ENCODE results near the gene PATJ.
A peak's percentile ranks its signal among the peaks of the same experiment; 100 is the strongest.

The PATJ gene

DNA sequence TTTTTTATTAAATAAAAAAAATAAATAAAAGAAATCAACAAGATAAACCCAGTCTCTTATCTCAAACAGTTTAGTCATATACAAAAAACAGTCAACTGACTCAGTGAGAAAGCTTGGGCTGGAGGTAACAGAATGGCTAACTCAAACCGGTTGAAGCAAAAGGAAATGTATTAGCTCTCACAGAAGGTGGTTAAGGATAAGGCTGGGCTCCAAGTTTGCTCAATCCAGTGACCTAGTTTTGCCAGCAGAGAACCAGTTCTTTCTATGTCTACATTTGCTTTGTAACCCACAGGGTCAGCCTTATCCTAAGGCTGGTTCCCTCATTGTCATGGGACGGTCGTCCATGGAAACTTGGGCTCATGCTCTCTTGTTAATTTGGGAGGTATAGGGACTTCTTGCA lies 307.9 kb downstream of the PATJ start:
- 0 out of 2 replicates have a peak, but pooled peaks cover 4% of the 10 kb centered on the region for H3K36me3 ChIP-seq (ENCODE audit: insufficient read depth, low read length)
- peaks cover 14% of the 10 kb centered on the region for H3K4me1 ChIP-seq (ENCODE audit: insufficient read depth, low read length)
- no peak overlapping the region for H3K27ac ChIP-seq (ENCODE audit: low read depth, low read length)
- no peak overlapping the region for H3K4me3 ChIP-seq (ENCODE audit: low read length)
- no peaks in the 10 kb centered on the region for H3K9me3 ChIP-seq (ENCODE audit: insufficient read depth, low read depth, low read length)
- WGBS: 91% methylated on average over 1 of the region's 3 CpGs
- H3K27me3 ChIP-seq (ENCODE audit: insufficient read depth, low read length): no peaks in the 10 kb centered on the region
- no peak overlapping the region for H3K9ac ChIP-seq (ENCODE audit: low read depth, low read length)

DNA sequence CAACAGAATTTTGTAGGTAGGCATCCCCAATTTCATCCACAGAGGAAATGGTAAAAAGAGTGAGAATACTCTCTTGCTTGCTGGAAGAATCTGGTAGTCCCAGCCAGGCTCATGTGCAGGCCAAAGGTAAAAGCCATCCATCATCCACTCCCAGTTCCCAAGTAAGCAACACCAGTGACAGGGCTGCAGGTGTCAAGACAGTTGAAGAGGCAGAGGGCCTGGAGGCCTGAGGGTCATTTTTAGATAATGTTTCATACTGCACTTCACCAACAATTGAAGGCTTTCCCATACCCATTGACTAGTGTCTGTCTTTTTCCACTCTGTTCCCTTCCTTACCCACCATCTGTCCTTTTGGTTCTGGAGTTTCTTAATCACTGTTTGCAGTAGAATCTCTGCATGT lies 310.7 kb downstream of the PATJ start:
- H3K27ac ChIP-seq (ENCODE audit: low read depth, low read length): no peak overlapping the region

DNA sequence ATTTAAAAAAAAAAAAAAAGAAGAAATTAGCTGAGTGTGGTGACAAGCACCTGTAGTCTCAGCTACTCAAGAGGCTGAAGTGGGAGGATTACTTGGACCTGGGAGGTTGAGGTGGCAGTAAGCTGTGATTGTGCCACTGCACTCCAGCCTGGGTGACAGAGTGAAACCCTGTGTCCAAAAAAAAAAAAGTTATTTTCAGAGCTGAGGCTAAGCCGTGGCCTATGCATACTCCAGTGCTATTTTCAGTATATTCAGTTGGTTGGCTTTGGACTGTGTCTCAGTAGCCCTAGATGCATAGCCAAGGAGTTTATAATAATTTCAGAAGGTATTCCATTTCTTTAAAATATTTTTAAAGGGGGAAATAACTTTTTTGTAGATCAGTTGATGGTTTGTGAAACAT lies 311.9 kb downstream of the PATJ start:
- Histone ChIP-seq H3K9me3 (ENCODE audit: insufficient read depth, low read depth, low read length) (no peaks in the 10 kb centered on the region), H3K36me3 (ENCODE audit: insufficient read depth, low read length) (0 out of 2 replicates have a peak, but pooled peaks cover 4% of the 10 kb centered on the region), H3K4me3 (ENCODE audit: low read length) (no peak overlapping the region), H3K4me1 (ENCODE audit: insufficient read depth, low read length) (peaks cover 21% of the 10 kb centered on the region), H3K9ac (ENCODE audit: low read depth, low read length) (no peak overlapping the region), H3K27ac (ENCODE audit: low read depth, low read length) (no peak overlapping the region), H3K27me3 (ENCODE audit: insufficient read depth, low read length) (no peaks in the 10 kb centered on the region)
- 100% methylated on average over 1 of the region's 1 CpG for WGBS

More for the DNA sequence above, 310.7 kb downstream of the PATJ start:
- H3K4me3 ChIP-seq (ENCODE audit: low read length): no peak overlapping the region
- no peak overlapping the region for H3K9ac ChIP-seq (ENCODE audit: low read depth, low read length)
- H3K27me3 ChIP-seq (ENCODE audit: insufficient read depth, low read length): no peaks in the 10 kb centered on the region
- H3K36me3 ChIP-seq (ENCODE audit: insufficient read depth, low read length): 0 out of 2 replicates have a peak, but pooled peaks cover 4% of the 10 kb centered on the region
- H3K9me3 ChIP-seq (ENCODE audit: insufficient read depth, low read depth, low read length): no peaks in the 10 kb centered on the region
- peaks cover 11% of the 10 kb centered on the region for H3K4me1 ChIP-seq (ENCODE audit: insufficient read depth, low read length)

- Histone ChIP-seq H3K4me1 (ENCODE audit: insufficient read depth, low read length) (peaks cover 27% of the 10 kb centered on the region), H3K9ac (ENCODE audit: low read depth, low read length) (no peak overlapping the region), H3K9me3 (ENCODE audit: insufficient read depth, low read depth, low read length) (no peaks in the 10 kb centered on the region), H3K36me3 (ENCODE audit: insufficient read depth, low read length) (no peaks in the 10 kb centered on the region), H3K4me3 (ENCODE audit: low read length) (no peak overlapping the region), H3K27ac (ENCODE audit: low read depth, low read length) (no peak overlapping the region), H3K27me3 (ENCODE audit: insufficient read depth, low read length) (no peaks in the 10 kb centered on the region)
- WGBS: 91% methylated on average over 4 of the region's 4 CpGs
Measured at GRCh38 chr1:62057230-62057629, 314.9 kb downstream of the PATJ start.

DNA sequence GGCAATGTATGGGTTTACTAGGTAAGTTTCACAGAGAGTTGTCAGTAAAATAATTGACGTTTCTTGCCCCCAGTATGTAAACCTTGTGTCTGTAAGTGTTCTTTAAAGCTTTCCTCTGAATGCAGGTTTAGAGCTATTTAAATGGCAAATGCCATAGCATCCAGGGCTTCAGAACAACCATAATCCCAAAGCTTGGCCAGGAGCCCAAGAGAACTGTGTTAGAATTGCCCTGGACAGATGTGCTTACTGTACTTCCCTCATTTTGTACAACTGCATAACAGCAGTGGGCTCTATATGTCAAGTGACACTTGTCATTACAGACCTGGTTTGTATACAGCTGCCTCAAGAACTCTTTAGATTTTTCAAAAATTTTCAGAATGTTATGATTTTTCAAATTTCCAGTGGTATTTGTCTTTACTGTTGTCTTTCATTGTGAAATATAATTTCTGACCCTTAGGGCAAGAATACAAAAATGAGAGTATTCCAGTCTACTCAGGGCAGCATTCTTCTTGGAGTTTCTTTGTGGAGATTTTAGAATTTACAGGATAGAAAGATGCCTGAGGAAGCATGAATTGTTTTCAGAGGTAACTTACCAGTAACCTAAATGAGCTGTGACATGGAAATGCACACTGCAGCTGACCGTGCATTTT lies 315.5 kb downstream of the PATJ start:
- Histone ChIP-seq H3K4me1 (ENCODE audit: insufficient read depth, low read length) (peaks cover 27% of the 10 kb centered on the region), H3K27me3 (ENCODE audit: insufficient read depth, low read length) (no peaks in the 10 kb centered on the region), H3K36me3 (ENCODE audit: insufficient read depth, low read length) (no peaks in the 10 kb centered on the region), H3K9ac (ENCODE audit: low read depth, low read length) (no peak overlapping the region), H3K4me3 (ENCODE audit: low read length) (no peak overlapping the region), H3K27ac (ENCODE audit: low read depth, low read length) (no peak overlapping the region), H3K9me3 (ENCODE audit: insufficient read depth, low read depth, low read length) (no peaks in the 10 kb centered on the region)
- 84% methylated on average over 2 of the region's 2 CpGs for WGBS

- H3K4me3 ChIP-seq (ENCODE audit: low read length): no peak overlapping the region
- no peak overlapping the region for H3K9ac ChIP-seq (ENCODE audit: low read depth, low read length)
- H3K27ac ChIP-seq (ENCODE audit: low read depth, low read length): peak overlapping the region; percentile 7; the same call in 1 of the 2 replicates
- no peaks in the 10 kb centered on the region for H3K36me3 ChIP-seq (ENCODE audit: insufficient read depth, low read length)
- H3K4me1 ChIP-seq (ENCODE audit: insufficient read depth, low read length): peaks cover 27% of the 10 kb centered on the region
- no peaks in the 10 kb centered on the region for H3K9me3 ChIP-seq (ENCODE audit: insufficient read depth, low read depth, low read length)
- WGBS: 17% methylated on average over 3 of the region's 3 CpGs
- H3K27me3 ChIP-seq (ENCODE audit: insufficient read depth, low read length): no peaks in the 10 kb centered on the region
Measured at GRCh38 chr1:62058956-62059355, 316.7 kb downstream of the PATJ start.

DNA sequence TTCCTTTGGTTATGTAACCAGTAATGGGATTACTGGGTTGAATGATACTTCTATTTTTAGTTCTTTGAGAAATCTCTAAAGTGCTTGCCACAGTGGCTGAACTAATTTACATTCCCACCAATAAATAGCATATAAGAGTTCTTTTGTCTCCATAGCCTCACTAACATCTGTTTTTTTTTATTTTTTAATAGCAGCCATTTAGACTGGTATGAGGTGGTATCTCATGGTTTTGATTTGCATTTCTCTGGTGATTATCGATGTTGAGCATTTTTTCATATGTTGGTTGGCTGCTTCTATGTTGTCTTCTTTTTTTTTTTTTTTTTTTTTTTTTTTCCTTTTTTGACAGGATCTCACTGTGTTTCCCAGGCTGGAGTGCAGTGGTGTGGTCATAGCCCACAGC lies 319.8 kb downstream of the PATJ start:
- WGBS: 80% methylated on average over 1 of the region's 1 CpG
- H3K9me3 ChIP-seq (ENCODE audit: insufficient read depth, low read depth, low read length): peaks cover 11% of the 10 kb centered on the region
- H3K36me3 ChIP-seq (ENCODE audit: insufficient read depth, low read length): peaks cover 11% of the 10 kb centered on the region
- H3K4me1 ChIP-seq (ENCODE audit: insufficient read depth, low read length): peaks cover 26% of the 10 kb centered on the region
- no peaks in the 10 kb centered on the region for H3K27me3 ChIP-seq (ENCODE audit: insufficient read depth, low read length)
- H3K9ac ChIP-seq (ENCODE audit: low read depth, low read length): no peak overlapping the region
- H3K27ac ChIP-seq (ENCODE audit: low read depth, low read length): no peak overlapping the region
- H3K4me3 ChIP-seq (ENCODE audit: low read length): no peak overlapping the region

GRCh38 chr1:62064829-62065407 lies 322.6 kb downstream of the PATJ start:
- Histone ChIP-seq H3K36me3 (ENCODE audit: insufficient read depth, low read length) (peaks cover 11% of the 10 kb centered on the region), H3K27me3 (ENCODE audit: insufficient read depth, low read length) (no peaks in the 10 kb centered on the region), H3K9ac (ENCODE audit: low read depth, low read length) (no peak overlapping the region)

GRCh38 chr1:62066713-62067112 lies 324.4 kb downstream of the PATJ start:
- Histone ChIP-seq H3K4me1 (ENCODE audit: insufficient read depth, low read length) (no peaks in the 10 kb centered on the region), H3K27me3 (ENCODE audit: insufficient read depth, low read length) (no peaks in the 10 kb centered on the region), H3K27ac (ENCODE audit: low read depth, low read length) (no peak overlapping the region), H3K9me3 (ENCODE audit: insufficient read depth, low read depth, low read length) (peaks cover 11% of the 10 kb centered on the region), H3K4me3 (ENCODE audit: low read length) (no peak overlapping the region), H3K9ac (ENCODE audit: low read depth, low read length) (no peak overlapping the region), H3K36me3 (ENCODE audit: insufficient read depth, low read length) (peaks cover 11% of the 10 kb centered on the region)
- WGBS: 98% methylated on average over 2 of the region's 2 CpGs

More at GRCh38 chr1:62064829-62065407, 322.6 kb downstream of the PATJ start:
- WGBS: 86% methylated on average over 4 of the region's 4 CpGs
- no peak overlapping the region for H3K4me3 ChIP-seq (ENCODE audit: low read length)
- peaks cover 2% of the 10 kb centered on the region; the same call in 1 of the 2 replicates for H3K4me1 ChIP-seq (ENCODE audit: insufficient read depth, low read length)
- peaks cover 11% of the 10 kb centered on the region for H3K9me3 ChIP-seq (ENCODE audit: insufficient read depth, low read depth, low read length)
- no peak overlapping the region for H3K27ac ChIP-seq (ENCODE audit: low read depth, low read length)

DNA sequence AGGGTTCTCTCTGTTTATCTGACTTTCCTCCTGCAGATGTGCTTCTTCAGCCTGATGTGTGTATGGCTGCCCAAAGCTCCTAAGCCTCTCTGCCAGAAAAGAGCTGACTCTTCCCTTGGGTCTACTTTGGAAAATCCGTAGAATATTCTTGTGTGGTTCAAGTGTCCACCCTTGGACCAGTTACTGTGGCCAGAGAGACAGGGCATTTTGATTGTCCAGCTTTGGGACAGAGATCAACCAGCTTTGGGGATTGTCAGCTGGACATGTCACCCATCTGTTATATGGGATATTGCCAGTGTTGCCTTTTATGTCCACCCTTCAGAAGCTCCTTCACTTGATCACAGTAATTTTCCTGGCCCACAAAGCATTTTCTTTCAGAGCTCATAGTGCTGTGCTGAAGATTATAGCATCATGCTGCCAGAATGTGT lies 326.1 kb downstream of the PATJ start:
- H3K9ac ChIP-seq (ENCODE audit: low read depth, low read length): no peak overlapping the region
- no peaks in the 10 kb centered on the region for H3K27me3 ChIP-seq (ENCODE audit: insufficient read depth, low read length)
- H3K36me3 ChIP-seq (ENCODE audit: insufficient read depth, low read length): peaks cover 11% of the 10 kb centered on the region
- H3K27ac ChIP-seq (ENCODE audit: low read depth, low read length): no peak overlapping the region
- 94% methylated on average over 1 of the region's 1 CpG for WGBS
- H3K9me3 ChIP-seq (ENCODE audit: insufficient read depth, low read depth, low read length): peaks cover 11% of the 10 kb centered on the region
- H3K4me3 ChIP-seq (ENCODE audit: low read length): no peak overlapping the region
- H3K4me1 ChIP-seq (ENCODE audit: insufficient read depth, low read length): no peaks in the 10 kb centered on the region

- Histone ChIP-seq H3K9me3 (ENCODE audit: insufficient read depth, low read depth, low read length) (peaks cover 11% of the 10 kb centered on the region), H3K27me3 (ENCODE audit: insufficient read depth, low read length) (no peaks in the 10 kb centered on the region), H3K36me3 (ENCODE audit: insufficient read depth, low read length) (peaks cover 11% of the 10 kb centered on the region), H3K4me3 (ENCODE audit: low read length) (no peak overlapping the region), H3K27ac (ENCODE audit: low read depth, low read length) (no peak overlapping the region), H3K4me1 (ENCODE audit: insufficient read depth, low read length) (no peaks in the 10 kb centered on the region), H3K9ac (ENCODE audit: low read depth, low read length) (no peak overlapping the region)
- WGBS: 83% methylated on average over 4 of the region's 5 CpGs
Measured at GRCh38 chr1:62068978-62069377, 326.7 kb downstream of the PATJ start.

All from HUES64 (cell line).